Fibroblast of lung (primary cell): ENCODE results near the gene ZNF789.

Experiments used
- CTCF ChIP-seq, 2 donors: IDR thresholded peaks in 1 of 2; conservative IDR thresholded peaks in 1 of 2; 1 replicate in 1 of 2; 2 replicates in 1 of 2; pipeline ENCODE4 v1.5.1; 2011 to 2012; ENCODE audit warnings: low read length in 2 of 2, control low read depth in 1 of 2, inconsistent platforms in 1 of 2, low read depth in 1 of 2, mild to moderate bottlenecking in 1 of 2
- EZH2 ChIP-seq: IDR thresholded peaks from 2 replicates; pipeline ENCODE4 v1.5.1; 2012; ENCODE audit warnings: low read length, control low read depth, mild to moderate bottlenecking; ENCODE audit errors: missing control alignments

- TF ChIP-seq CTCF (conservative IDR thresholded peaks at IDR 0.05 in 1 of 2, IDR thresholded peaks at IDR 0.05 in 1 of 2; ENCODE audit: low read depth in 1 of 2, low read length in 2 of 2), result no peak
- no peak for TF ChIP-seq EZH2
These were observed 23.8 kb upstream of the ZNF789 start for GRCh38 chr7:99448855-99449254.
